ENCODE data around the gene OTOF. TPM values are rescaled to one million over a fixed set of nuclear protein-coding genes. Genes with fewer than 3 reads are reported as not detected.

The OTOF gene
- total and polyA plus RNA-seq, 3 experiments from 2014 or later: 1.7 to 2.6 (median 1.7) TPM

GRCh38 chr2:26510344-26510973, 32.5 kb upstream of the OTOF start:
- H3K4me3 ChIP-seq (ENCODE audit: low read length): no peak overlapping the region
- H3K27me3 Mint-ChIP-seq: peaks cover 4% of the 10 kb centered on the region in 2 donors
- no peaks in the 10 kb centered on the region for H3K36me3 ChIP-seq (ENCODE audit: insufficient read depth, low read length)
- DNase-seq: no peak
- ChIA-PET CTCF (no interaction called here), POLR2A (no interaction called here)
- H3K27ac Mint-ChIP-seq: no peak overlapping the region
- no peak overlapping the region for H3K4me3 Mint-ChIP-seq
- H3K9me3 Mint-ChIP-seq: no peaks in the 10 kb centered on the region
- H3K4me1 Mint-ChIP-seq: no peaks in the 10 kb centered on the region
- H3K36me3 Mint-ChIP-seq: no peaks in the 10 kb centered on the region
- no peaks in the 10 kb centered on the region for H3K4me1 ChIP-seq (ENCODE audit: insufficient read depth, low read length)
- H3K27me3 ChIP-seq (ENCODE audit: insufficient read depth, low read length, poor library complexity, severe bottlenecking): peaks cover 6% of the 10 kb centered on the region
- no peaks in the 10 kb centered on the region for H3K9me3 ChIP-seq (ENCODE audit: low read length)
- no peak overlapping the region for H3K27ac ChIP-seq (ENCODE audit: low read depth, low read length)

DNA sequence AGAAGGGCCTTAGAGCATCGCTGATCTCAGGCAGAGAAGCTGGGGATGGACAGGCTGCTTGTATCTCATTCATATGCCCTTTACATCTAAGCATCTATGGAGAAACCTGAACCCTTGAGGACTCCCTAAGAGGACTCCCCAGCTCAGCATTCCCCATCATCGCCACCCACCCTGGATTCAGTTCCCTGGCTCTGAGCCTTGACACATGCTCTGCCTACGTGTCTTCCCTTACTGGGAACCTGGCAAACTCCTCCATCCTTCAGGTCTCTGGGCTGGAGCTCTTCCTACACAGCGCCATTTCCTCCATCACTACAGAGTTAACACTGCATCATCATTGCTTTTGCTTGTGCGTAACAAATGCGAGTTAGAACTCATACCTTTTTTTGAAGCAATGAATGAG, 31.2 kb upstream of the OTOF start:
- Mint-ChIP-seq H3K9me3 (no peaks in the 10 kb centered on the region), H3K27ac (no peak overlapping the region), H3K36me3 (no peaks in the 10 kb centered on the region), H3K4me1 (peaks cover 0 to under 1% (median 0%) of the 10 kb centered on the region in 3 donors), H3K27me3 (peaks cover 4% of the 10 kb centered on the region in 2 donors), H3K4me3 (no peak overlapping the region)
- Histone ChIP-seq H3K4me1 (ENCODE audit: insufficient read depth, low read length) (peaks cover under 1% of the 10 kb centered on the region), H3K27me3 (ENCODE audit: insufficient read depth, low read length, poor library complexity, severe bottlenecking) (peaks cover 6% of the 10 kb centered on the region), H3K27ac (ENCODE audit: low read depth, low read length) (no peak overlapping the region), H3K9me3 (ENCODE audit: low read length) (no peaks in the 10 kb centered on the region), H3K36me3 (ENCODE audit: insufficient read depth, low read length) (no peaks in the 10 kb centered on the region), H3K4me3 (ENCODE audit: low read length) (no peak overlapping the region)
- ChIA-PET CTCF (no interaction called here), POLR2A (no interaction called here)
- no peak for DNase-seq

GRCh38 chr2:26507932-26508331, 30.0 kb upstream of the OTOF start:
- Mint-ChIP-seq H3K27me3 (peaks cover 3 to 4% of the 10 kb centered on the region in 2 donors), H3K27ac (no peak overlapping the region), H3K4me1 (peaks cover 3 to 10% (median 8%) of the 10 kb centered on the region in 3 donors), H3K9me3 (no peaks in the 10 kb centered on the region), H3K4me3 (no peak overlapping the region), H3K36me3 (no peaks in the 10 kb centered on the region)
- Histone ChIP-seq H3K36me3 (ENCODE audit: insufficient read depth, low read length) (no peaks in the 10 kb centered on the region), H3K9me3 (ENCODE audit: low read length) (no peaks in the 10 kb centered on the region), H3K27me3 (ENCODE audit: insufficient read depth, low read length, poor library complexity, severe bottlenecking) (peaks cover 6% of the 10 kb centered on the region), H3K4me1 (ENCODE audit: insufficient read depth, low read length) (peaks cover 6% of the 10 kb centered on the region), H3K27ac (ENCODE audit: low read depth, low read length) (no peak overlapping the region), H3K4me3 (ENCODE audit: low read length) (no peak overlapping the region)
- POLR2A ChIA-PET: no interaction called here
- CTCF ChIA-PET: no interaction called here
- no peak for DNase-seq

DNA sequence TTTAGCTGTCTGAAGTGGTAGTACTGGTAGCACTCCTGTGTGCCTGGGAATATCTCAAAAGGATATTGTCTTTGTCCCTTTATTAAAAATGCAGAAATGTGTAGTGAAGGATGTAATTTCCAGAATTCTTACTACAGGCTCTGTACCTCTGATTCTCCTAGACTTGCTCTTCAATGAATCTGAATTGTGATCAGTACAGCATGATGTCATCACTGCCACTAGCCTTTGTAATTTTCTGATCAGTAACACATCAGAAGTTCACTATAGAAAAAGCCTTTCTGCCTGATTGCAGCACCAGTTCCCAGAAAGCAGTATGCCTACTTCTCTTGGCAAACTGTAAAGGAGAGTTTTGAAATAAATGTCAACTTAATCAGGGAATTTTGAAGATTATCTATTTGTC, 29.2 kb upstream of the OTOF start:
- no peak for DNase-seq
- ChIA-PET CTCF (no interaction called here), POLR2A (no interaction called here)
- Histone ChIP-seq H3K36me3 (ENCODE audit: insufficient read depth, low read length) (no peaks in the 10 kb centered on the region), H3K27ac (ENCODE audit: low read depth, low read length) (no peak overlapping the region), H3K27me3 (ENCODE audit: insufficient read depth, low read length, poor library complexity, severe bottlenecking) (peaks cover 6% of the 10 kb centered on the region), H3K4me1 (ENCODE audit: insufficient read depth, low read length) (peaks cover 6% of the 10 kb centered on the region), H3K4me3 (ENCODE audit: low read length) (no peak overlapping the region), H3K9me3 (ENCODE audit: low read length) (no peaks in the 10 kb centered on the region)
- Mint-ChIP-seq H3K4me3 (no peak overlapping the region), H3K27me3 (peaks cover 1 to 6% of the 10 kb centered on the region in 2 donors), H3K36me3 (no peaks in the 10 kb centered on the region), H3K27ac (no peak overlapping the region), H3K9me3 (no peaks in the 10 kb centered on the region), H3K4me1 (peaks cover 3 to 10% (median 8%) of the 10 kb centered on the region in 3 donors)

DNA sequence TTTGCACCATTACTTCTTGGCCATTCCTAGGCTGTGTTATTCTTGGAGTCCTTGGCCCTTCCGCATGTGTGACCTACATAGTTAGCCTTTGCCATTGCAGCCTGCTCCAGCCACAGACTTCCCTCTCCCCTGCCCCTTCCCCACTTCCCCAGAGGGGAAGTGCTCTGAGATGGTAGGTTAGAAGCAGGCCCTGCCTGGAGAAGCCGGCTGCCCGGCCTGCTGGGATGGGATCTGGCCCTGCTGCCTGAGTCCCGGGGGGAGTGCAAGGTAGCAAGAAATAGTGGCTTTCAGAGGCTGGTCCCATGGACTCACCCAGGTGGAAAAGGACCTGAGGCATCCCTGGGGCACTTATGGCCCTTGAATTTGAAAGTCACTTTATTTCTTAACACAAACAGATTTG, 28.4 kb upstream of the OTOF start:
- Histone ChIP-seq H3K9me3 (ENCODE audit: low read length) (no peaks in the 10 kb centered on the region), H3K4me3 (ENCODE audit: low read length) (no peak overlapping the region), H3K27me3 (ENCODE audit: insufficient read depth, low read length, poor library complexity, severe bottlenecking) (peaks cover 6% of the 10 kb centered on the region), H3K27ac (ENCODE audit: low read depth, low read length) (no peak overlapping the region), H3K36me3 (ENCODE audit: insufficient read depth, low read length) (no peaks in the 10 kb centered on the region), H3K4me1 (ENCODE audit: insufficient read depth, low read length) (peaks cover 6% of the 10 kb centered on the region)
- POLR2A ChIA-PET: no interaction called here
- peaks cover 1 to 6% of the 10 kb centered on the region in 2 donors for H3K27me3 Mint-ChIP-seq
- peaks cover 3 to 10% (median 8%) of the 10 kb centered on the region in 3 donors for H3K4me1 Mint-ChIP-seq
- no peaks in the 10 kb centered on the region for H3K36me3 Mint-ChIP-seq
- CTCF ChIA-PET: no interaction called here
- H3K9me3 Mint-ChIP-seq: no peaks in the 10 kb centered on the region
- no peak overlapping the region for H3K27ac Mint-ChIP-seq
- DNase-seq: no peak
- no peak overlapping the region for H3K4me3 Mint-ChIP-seq

DNA sequence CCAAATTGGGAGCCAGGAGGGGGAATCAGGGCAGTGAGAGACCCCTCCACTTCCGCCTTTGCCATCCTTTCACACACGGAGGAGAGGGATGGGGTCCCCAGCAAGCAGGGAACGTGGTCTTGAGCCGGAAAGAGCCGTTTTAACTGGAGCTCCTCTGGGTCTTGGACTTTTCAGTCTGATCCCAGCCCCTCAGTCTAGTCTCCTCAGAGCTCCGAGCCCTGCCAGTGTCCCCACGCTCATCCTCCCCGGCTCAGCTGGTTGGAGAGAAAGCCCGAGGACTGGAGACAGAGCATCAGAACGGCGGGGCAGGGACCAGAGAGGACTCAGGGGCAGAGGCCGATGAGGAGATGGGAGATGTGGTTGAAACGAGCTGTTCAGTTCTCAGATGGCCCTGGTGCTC, 26.1 kb upstream of the OTOF start:
- DNase-seq: no peak
- H3K36me3 ChIP-seq (ENCODE audit: insufficient read depth, low read length): no peaks in the 10 kb centered on the region
- H3K4me1 ChIP-seq (ENCODE audit: insufficient read depth, low read length): peaks cover 6% of the 10 kb centered on the region
- ChIA-PET POLR2A (no interaction called here), CTCF (interaction anchor here (0.6 to 2.9 kb wide), 6 partner anchors 9 to 86 kb away, joined by 3 to 11 read pairs (median 4); no protein-coding TSS in a partner anchor)
- peaks cover 2% of the 10 kb centered on the region for H3K27me3 ChIP-seq (ENCODE audit: insufficient read depth, low read length, poor library complexity, severe bottlenecking)
- Mint-ChIP-seq H3K27me3 (peaks cover 0 to 5% of the 10 kb centered on the region in 2 donors), H3K36me3 (no peaks in the 10 kb centered on the region), H3K27ac (peak overlapping the region in 3 of 8 donors; percentile 17 to 61 (median 58)), H3K9me3 (no peaks in the 10 kb centered on the region), H3K4me3 (peak overlapping the region; percentile 39 to 89 (median 81)), H3K4me1 (peaks cover 3 to 10% (median 8%) of the 10 kb centered on the region in 3 donors)
- H3K9me3 ChIP-seq (ENCODE audit: low read length): no peaks in the 10 kb centered on the region
- H3K27ac ChIP-seq (ENCODE audit: low read depth, low read length): peak overlapping the region; percentile 32
- peak overlapping the region; percentile 47 for H3K4me3 ChIP-seq (ENCODE audit: low read length)

DNA sequence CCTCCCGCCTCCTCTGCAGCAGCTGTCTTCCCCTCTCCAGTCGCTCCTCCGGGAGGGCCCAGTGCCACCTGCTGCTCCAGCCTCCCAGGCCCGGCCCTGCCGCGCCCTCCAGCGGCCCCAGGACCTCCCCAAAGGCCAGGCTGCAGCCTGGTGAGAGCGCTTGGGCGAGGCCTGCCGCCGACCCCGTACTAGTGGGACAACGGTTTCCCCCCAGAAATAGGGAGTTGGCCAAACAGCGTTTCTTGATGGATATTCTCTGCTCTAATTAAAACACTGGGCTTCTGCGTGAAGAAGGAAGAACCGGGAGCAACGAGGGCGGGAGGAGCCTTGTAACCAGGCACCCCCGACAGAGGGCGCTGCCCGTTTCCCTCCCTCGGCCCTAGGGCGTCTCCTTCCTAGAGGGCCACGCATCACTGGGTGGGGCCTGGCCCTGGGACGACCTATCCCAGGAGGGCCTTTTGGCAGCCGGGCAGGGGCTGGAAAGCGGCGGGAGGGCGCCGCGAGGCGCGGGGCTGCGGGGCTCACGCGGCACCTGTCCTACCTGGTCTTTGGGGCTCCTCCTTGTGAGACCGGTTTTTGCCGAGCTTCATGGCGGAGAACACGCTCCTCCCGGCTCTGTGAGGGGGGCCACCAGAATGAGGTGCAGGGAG, 25.4 kb upstream of the OTOF start:
- Mint-ChIP-seq H3K4me1 (peaks cover 3 to 10% (median 8%) of the 10 kb centered on the region in 3 donors), H3K9me3 (no peaks in the 10 kb centered on the region), H3K27me3 (peaks cover 0 to 9% of the 10 kb centered on the region in 2 donors), H3K36me3 (no peaks in the 10 kb centered on the region), H3K4me3 (peak overlapping the region; percentile 74 to 89 (median 81)), H3K27ac (peak overlapping the region in 3 of 8 donors; percentile 17 to 89 (median 63))
- DNase-seq: peak; percentile 61 to 81 (median 67)
- CTCF ChIA-PET: interaction anchor here (0.6 to 2.9 kb wide), 7 partner anchors 8 to 86 kb away, joined by 3 to 11 read pairs (median 3); no protein-coding TSS in a partner anchor
- Histone ChIP-seq H3K4me3 (ENCODE audit: low read length) (peak overlapping the region; percentile 47), H3K27me3 (ENCODE audit: insufficient read depth, low read length, poor library complexity, severe bottlenecking) (peaks cover 3% of the 10 kb centered on the region), H3K27ac (ENCODE audit: low read depth, low read length) (peak overlapping the region; percentile 32), H3K36me3 (ENCODE audit: insufficient read depth, low read length) (no peaks in the 10 kb centered on the region), H3K4me1 (ENCODE audit: insufficient read depth, low read length) (peaks cover 6% of the 10 kb centered on the region), H3K9me3 (ENCODE audit: low read length) (no peaks in the 10 kb centered on the region)
- POLR2A ChIA-PET: no interaction called here

DNA sequence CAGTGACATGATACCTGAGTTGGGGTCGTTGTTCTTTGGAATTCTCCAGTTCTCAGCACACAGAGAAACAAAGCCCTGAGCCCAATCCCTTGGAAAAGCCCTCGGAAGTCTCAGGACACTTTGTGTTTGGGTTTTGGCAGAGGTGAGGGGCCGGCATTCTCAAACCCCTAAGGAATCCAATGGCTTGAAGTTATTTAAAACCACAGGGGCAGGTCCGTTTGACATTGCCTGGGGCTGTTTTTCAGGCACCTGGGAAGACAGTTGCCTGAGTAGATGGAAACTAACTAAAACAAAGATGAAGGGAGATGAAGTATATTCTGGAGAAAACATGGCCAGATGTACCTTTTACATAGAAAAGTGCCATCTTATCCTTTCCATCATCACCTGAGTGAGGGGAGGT, 22.5 kb upstream of the OTOF start:
- Mint-ChIP-seq H3K27ac (no peak overlapping the region), H3K27me3 (peaks cover 0 to 20% of the 10 kb centered on the region in 2 donors), H3K9me3 (no peaks in the 10 kb centered on the region), H3K4me3 (peak overlapping the region in 1 of 7 donors; percentile 26), H3K36me3 (no peaks in the 10 kb centered on the region), H3K4me1 (peaks cover 3 to 10% (median 8%) of the 10 kb centered on the region in 3 donors)
- DNase-seq: no peak
- Histone ChIP-seq H3K27ac (ENCODE audit: low read depth, low read length) (no peak overlapping the region), H3K27me3 (ENCODE audit: insufficient read depth, low read length, poor library complexity, severe bottlenecking) (peaks cover 7% of the 10 kb centered on the region), H3K4me3 (ENCODE audit: low read length) (no peak overlapping the region), H3K4me1 (ENCODE audit: insufficient read depth, low read length) (peaks cover 6% of the 10 kb centered on the region), H3K9me3 (ENCODE audit: low read length) (no peaks in the 10 kb centered on the region), H3K36me3 (ENCODE audit: insufficient read depth, low read length) (no peaks in the 10 kb centered on the region)
- POLR2A ChIA-PET: no interaction called here
- CTCF ChIA-PET: no interaction called here
